GM18499 (cell line): ENCODE measurements around the gene C1S.
"Not testable (repeated sequence)": the region's sequence is repeated elsewhere in the genome, so short reads cannot be mapped to it uniquely, and the experiment has no call there.

Experiments
- ATAC-seq: cut with Tn5 transposase; IDR thresholded peaks from one replicate; pipeline ENCODE4 v1.9.1; 2021; ENCODE audit warnings: moderate number of reproducible peaks; ENCODE audit not compliant: insufficient read depth, unreplicated experiment

C1S gene

DNA sequence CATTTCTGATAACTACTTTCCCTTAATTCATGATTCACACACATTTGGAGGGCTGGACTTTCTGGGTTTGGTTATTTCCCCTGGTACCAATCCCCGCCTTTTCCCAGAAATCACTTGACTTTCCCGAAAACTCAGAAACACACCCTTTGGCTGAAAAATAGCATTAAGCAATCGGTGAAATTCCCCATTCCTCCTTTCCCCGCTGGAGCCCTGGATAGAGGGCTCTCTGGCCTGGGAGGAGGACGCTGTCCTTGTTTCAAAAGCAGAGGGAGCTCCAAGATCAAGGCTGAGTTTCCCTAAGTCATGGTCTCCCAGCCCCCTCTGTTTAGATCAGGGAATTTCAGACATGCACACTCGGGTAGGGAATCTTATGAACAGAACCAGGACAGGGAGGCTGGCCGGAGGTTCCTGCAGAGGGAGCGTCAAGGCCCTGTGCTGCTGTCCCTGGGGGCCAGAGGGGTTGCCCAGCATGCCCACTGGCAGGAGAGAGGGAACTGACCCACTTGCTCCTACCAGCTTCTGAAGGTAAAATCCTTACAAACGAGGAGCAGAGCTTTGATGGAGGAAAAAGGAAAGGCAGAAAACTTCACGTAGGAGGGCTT, at the start of gene C1S:
C1S (plus strand) TSS at position 366 of the 602 bp plus-strand sequence. CDS start 1,195 bp downstream, outside the sequence.
- ATAC-seq = no peak

DNA sequence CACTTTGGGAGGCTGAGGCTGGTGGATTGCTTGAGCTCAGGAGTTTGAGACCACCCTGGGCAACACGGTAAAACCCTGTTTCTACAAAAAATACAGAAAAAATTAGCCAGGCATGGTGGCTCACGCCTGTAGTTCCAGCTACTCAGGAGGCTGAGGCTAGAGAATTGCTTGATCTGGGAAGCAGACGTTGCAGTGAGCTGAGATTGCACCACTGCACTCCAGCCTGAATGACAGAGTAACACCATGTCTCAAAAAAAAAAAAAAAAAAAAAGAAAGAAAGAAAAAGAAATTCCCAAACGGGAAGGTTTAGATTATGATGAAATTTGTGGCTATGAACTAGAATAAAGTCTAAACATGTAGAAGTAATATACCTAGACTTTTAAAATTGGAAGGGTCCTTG, 49.1 kb upstream of the C1S start:
- ATAC-seq = not testable (repeated sequence)

DNA sequence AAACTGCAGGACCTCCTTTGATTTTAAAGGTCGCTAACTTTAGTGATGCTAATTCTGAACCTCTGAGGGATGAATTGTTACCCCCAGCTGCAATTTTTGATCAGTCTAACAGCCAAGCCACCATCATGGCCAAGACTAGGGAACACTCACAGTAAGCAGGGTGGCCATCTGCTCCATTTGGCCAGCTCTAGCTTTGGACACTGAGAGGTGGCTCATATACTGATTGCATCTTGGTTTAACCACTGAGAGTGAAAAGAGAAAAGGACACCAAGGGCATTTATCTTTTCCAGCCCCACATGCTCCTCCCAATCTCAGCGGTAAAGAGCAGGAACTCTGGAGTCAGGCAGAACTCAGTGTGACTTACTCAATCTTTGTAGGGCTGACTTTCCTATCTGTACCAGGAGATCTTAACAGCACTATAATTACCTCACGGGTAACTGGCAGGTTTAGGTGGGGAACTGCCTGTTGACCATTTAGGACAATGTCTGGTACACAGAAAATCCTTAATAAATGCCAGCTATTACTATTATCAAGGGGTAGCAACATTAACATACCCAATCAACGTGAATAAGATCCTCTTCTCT, 48.4 kb upstream of the C1S start:
- no peak for ATAC-seq

DNA sequence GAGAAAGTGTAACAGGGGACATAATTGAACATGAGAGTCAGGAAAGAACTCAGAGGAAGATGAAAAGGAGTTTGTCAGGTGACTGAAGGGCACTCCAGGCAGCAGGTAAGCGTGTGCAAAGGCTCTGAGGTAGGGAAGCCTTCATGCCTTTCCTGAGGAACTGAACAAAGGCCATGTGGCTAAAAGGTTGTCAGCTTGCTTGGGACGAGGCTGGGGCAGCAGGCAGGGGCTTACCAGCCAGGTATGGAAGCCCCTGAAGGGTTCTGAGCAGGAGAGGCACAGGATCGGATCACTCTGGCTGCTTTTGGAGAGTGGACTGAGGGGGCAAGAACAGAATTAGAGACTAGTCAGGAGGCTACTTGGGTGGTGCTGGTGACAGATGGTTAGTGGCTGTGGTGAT, 47.4 kb upstream of the C1S start:
- no peak for ATAC-seq

DNA sequence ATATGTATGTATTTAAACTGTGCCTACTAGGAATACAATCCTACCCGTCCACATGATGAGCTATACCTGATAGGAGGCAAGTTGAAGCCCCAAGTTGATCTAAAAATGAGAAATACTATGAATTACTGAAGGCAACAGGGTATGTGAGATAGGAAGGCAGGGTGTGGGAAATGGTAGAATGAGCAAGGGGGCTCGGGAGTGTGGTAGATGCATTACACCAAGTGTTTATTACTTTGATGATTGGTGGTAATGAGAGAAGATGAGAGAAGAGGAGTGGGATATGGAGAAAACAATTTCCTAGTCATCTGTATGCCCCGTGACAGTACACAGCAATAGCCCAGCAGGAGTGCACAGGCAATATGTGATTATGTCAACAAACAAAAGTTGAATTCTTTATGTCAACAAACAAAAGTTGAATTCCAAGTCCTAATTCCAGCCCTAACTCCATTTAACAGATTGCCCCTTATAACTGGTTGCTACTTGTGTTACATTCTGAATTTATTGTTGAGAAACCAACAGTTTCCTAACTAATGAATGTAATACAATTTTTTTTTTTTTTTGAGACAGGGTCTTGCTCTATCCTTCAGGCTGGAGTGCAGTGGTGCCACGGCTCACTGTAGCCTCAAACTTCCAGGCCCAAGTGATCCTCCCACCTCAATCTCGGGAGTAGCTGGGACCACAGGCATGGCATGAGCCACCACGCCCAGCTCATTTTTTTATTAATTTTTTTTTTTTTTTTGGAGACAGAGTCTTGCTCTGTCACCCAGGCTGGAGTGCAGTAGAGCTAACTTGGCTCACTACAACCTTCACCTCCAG, 44.8 kb upstream of the C1S start:
- no peak for ATAC-seq

DNA sequence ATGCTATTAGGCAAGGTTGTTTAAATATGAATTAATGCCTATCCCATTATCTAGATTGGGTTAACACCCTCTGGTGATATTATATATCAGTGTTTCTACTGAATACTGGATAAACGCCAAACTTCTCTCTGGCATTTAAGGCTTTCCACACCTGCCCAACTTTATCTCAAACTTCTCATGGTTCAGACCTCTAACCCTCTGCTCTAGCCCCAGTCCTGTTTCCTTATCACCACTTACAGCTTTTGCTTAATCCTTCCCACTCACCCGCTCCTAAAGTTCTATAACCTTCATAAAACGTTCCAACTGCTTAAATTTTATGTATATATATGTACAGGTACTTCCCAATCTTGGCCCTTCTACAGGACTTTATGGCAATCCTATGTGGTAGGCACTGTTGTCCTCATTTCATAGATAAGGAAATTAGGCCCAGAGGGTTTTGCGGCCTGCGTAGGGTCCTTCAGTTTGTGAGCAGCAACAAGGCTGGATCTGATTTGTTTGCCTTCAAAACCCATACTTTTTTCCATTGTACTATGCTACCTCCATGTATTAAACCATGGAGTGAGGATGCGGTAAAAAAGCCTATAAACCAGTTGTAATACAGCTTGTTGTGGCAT, 43.5 kb upstream of the C1S start:
- ATAC-seq = no peak

DNA sequence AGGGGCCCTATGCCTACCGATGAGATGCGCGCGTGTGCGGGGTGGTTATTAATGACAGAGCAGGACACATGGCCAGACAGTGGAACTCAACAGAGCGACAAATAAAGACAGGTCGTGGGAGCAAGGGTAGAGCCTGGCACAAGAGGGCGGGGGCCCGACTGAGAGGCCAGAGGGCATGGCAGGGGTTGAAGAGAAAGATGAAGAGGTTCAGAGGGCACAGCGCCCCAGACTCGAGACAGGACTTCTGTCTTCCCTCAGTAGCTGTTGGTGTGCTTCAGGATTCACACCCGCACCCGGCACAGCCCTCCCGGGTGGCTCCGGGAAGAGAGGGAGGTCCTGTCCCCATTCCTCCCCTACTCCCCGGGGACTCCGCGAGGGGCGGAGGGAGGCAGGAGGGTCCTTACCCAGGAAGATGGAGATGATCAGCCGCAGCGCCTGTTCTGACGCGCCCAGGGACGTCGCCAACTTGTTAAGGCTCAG, 42.6 kb upstream of the C1S start:
- peak; percentile 12 for ATAC-seq

DNA sequence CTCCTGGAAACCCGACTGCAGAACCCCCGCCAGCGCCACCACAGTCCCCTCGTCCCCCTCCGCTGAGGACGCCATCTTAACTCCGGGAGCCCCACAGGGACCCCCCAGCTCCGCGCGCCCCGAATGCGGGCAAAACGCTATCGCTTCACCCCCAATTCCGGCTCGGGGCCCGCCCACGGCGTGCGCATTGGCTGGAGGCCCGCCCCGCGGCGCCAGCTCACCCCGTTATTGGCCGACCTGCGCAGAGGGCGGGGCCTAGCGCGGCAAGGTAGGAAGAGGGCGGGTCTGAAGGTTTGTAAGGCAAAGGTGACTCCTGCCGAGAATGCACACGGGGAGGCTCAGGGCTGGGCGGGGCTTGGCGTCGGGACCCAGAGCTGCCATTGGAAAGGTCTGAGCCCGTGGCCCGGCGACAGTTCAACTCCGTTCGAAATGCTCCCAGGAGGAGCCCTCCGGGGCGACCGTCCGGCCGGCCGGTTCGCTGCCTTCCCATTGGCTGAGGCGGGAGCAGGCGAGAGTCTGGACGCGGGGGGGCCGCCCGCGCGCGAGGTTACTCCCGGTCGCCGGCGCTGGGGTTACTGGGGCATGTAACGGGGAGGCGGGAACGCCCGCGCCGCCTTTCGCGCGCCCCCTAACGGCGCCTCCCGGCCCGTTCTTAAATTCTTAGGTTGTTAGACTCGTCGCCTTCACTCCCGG, 42.0 kb upstream of the C1S start, which contains the start of gene LPCAT3:
LPCAT3 (minus strand) TSS at position 127 of the 693 bp plus-strand sequence; CDS start at position 75, 52 bp downstream.
- ATAC-seq = peak; percentile 79

DNA sequence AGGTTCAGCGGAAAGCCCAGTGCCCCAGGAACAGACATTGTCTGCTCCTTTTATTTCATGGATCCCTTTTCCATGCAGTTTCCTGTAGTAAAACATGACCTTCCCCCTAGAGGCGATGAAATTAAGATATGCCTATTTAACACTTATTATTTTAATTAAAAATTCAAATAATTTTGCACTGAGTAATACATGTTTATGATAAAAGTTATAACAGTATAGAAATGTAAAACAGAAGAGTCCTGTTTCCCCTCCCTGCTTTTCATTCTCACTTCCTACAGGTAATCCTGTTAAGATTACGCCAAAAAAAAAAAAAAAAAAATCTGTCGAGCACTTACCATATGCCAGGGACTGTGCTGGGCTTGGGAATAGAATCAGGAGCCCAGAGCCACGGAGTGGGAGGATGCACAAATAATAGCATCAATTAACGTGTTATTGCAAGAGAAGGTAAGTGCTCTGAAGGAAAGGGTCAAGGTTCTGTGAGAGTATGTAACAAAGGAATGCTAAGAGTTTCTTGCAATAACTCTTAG, 41.4 kb upstream of the C1S start:
- ATAC-seq = no peak

DNA sequence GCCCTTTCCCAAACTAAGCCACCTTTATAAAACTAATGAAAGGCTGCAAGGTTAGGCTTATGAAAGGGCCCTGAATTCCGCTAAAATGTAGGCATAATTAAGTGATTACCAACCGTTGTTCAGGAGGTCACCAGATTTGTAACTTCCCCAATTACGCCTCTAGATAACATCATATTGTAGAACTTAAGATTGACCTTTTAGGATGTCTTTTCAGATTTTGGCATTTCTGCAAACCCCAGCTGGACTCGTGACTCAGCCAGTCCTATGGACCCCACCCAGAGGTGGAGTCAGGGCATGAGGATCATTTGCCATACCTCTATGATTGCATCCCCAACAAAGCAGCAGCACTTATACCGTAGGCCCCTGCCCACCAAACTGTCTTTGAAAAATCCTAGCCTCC, 38.6 kb upstream of the C1S start:
- ATAC-seq = no peak

DNA sequence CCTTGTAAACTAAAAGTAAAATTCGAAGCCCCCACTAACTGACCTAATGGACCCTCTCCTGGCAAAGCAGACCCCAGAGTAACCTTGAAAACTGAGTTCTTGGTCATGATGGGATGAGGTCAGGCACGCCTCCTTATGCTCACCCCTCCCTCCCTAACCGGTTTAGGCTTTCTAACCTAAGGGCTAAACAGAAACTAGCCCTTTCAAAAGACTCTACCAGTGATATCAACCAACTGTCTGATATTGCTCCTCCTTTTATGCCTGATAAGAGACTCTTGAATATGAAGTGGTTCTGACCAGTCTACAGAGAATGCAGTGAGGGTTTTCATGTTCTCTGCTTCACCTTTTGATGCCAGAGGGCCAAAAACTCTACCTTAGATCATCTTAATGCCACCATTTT, 37.4 kb upstream of the C1S start:
- no peak for ATAC-seq

DNA sequence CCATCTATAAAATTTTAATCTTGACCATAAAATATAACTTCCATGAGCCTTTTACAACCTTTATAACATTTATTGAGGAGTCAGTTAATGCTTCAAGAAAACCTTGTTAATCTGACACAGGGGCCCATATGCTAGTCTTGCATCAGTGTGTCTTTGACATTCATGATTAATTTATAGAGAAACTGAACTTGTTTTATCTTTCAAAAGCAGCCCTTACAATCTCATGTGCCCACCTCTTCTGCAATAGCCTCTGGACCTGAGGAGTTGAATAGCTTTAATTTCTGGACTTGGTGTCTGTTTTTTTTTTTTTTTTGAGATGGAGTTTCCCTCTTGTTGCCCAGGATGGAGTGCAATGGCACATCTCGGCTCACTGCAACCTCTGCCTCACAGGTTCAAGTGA, 33.7 kb upstream of the C1S start:
- ATAC-seq = no peak

DNA sequence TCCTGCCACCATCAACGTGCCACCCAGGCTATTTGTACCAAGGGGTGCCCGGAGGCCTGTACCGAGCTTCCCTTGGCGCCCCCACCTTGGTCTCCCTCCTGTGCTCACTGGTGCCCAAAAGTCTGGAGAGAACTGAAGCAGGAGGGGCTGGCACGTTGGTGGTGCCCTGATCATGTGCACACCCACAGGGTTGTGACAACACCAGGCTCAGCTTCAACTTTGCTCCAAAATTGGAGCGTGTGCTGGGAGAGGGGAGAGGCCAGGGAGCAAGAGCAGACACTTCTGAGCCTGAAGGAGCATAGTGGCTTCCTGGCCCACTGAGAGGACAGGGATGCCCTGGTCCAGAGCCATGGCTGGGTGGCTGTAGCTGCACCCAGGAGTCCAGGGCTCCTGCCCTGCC, 29.2 kb upstream of the C1S start:
- ATAC-seq = no peak

DNA sequence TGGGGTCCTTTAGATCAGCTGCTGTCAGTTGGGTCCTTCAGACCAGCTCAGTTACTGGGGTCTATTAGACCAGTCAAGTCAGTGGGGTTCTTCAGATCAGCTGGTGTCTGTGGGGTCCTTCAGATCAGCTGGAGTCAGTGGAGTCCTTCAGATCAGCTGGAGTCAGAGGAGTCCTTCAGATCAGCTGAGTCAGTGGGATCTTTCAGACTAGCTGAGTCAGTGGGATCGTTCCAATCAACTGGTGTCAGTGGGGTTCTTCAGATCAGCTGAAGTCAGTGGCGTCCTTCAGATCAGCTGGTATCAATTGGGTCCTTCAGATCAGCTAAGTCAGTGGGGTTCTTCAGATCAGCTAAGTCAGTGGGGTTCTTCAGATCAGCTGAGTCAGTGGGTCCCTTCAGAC, 27.5 kb upstream of the C1S start:
- no peak for ATAC-seq

DNA sequence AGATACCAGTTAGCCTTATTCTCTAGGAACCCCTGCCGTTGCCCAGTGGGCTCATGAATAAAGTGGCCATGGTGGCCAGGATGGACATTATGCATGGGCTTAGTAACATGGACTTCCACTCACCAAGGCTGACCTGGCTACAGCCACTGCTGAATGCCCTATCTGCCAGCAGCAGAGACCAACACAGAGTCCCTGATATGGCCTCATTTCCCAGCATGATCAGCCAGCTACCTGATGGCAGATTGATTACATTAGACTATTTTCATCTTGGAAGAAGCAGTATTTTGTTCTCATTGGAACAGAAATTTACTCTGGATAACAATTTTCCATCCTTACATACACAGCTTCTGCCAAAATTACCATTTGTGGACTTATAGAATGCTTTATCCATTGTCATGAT, 26.1 kb upstream of the C1S start:
- ATAC-seq = no peak

DNA sequence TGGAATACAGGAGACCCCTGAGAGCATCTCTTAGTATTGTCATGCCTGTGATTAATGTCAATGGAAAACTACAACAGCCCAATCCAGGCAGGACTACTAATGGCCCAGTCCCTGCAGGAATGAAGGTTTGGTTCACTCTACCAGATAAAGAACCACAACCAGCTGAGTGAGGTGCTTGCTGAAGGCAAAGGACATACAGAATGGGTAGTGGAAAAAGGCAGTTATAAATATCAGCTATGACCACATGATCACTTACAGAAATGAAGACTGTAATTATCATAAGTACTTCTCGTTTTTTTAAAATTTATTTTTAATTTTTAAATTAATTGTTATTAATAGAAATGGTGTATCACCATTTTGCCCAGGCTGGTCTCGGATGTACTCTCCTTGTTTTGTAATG, 25.1 kb upstream of the C1S start:
- ATAC-seq = no peak

DNA sequence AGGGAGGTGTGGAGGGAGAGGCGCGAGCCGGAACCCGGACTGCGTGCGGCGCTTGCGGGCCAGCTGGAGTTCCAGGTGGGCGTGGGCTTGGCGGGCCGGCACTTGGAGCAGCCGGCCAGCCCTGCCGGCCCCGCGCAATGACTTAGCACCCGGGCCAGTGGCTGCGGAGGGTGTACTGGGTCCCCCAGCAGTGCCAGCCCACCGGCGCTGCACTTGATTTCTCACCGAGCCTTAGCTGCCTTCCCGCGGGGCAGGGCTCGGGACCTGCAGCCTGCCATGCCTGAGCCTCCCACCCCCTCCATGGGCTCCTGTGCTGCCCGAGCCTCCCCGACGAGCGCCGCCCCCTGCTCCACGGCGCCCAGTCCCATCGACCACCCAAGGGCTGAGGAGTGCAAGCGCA, 23.1 kb upstream of the C1S start:
- ATAC-seq = not testable (repeated sequence)

DNA sequence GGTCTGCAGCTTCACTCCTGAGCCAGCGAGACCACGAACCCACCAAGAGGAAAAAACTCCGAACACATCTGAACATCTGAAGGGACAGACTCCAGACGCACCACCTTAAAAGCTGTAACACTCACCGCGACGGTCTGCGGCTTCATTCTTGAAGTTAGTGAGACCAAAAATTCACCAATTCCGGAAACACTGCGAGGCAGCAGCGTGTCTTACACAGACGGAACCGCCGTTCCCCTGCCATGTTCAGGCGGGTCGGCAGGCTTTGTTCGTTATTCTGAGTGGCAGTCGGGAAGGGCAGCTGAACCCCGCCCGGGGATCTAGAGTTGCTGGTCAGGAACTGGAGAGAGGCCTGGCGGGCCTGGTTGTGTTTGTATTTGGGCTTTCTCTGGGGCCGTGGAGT, 21.9 kb upstream of the C1S start:
- no peak for ATAC-seq

DNA sequence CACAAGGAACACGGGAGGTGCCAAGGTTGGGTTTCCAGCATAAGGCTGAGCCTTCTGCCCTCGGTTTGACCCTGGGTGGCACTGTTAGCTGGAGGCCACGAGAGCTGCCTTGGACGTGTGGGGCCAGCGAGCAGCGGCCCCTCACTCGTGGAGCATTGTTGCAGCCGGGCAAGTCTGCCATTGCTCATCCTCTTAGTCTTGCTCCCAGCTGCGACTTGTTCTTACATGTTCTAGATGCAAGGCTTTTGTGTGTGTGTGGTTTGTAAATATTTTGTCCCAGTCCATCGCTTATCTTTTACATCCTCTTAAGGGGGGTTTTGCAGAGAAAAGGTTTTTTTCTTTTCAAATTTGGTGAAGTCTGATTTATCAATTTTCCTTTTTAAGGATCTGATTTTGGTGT, 21.1 kb upstream of the C1S start:
- no peak for ATAC-seq

DNA sequence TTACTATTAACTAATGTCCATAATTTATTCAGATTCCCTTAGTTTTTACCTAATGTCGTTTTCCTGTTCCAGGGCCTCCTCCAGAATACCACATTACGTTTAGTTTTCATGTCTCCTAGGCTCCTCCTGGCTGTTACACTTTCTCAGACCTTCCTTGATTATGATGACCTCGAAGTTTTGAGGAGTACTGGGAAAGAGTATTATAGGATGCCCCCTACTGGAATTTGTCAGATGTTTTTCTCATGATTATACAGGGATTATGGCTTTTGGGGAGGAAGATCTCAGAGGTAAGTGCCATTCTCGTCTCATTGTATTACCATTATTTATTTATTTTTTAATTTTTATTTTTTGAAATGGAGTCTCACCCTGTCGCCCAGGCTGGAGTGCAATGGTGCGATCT, 17.7 kb upstream of the C1S start:
- no peak for ATAC-seq
